ENCODE data around the gene ST6GALNAC3.

ST6GALNAC3 gene

GRCh38 chr1:76156987-76157386 lies 82.4 kb downstream of the ST6GALNAC3 start:
- H3K27ac ChIP-seq: no peak overlapping the region
- TF ChIP-seq, protein P1, sequence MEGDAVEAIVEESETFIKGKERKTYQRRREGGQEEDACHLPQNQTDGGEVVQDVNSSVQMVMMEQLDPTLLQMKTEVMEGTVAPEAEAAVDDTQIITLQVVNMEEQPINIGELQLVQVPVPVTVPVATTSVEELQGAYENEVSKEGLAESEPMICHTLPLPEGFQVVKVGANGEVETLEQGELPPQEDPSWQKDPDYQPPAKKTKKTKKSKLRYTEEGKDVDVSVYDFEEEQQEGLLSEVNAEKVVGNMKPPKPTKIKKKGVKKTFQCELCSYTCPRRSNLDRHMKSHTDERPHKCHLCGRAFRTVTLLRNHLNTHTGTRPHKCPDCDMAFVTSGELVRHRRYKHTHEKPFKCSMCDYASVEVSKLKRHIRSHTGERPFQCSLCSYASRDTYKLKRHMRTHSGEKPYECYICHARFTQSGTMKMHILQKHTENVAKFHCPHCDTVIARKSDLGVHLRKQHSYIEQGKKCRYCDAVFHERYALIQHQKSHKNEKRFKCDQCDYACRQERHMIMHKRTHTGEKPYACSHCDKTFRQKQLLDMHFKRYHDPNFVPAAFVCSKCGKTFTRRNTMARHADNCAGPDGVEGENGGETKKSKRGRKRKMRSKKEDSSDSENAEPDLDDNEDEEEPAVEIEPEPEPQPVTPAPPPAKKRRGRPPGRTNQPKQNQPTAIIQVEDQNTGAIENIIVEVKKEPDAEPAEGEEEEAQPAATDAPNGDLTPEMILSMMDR (conservative IDR thresholded peaks at IDR 0.05): no peak

DNA sequence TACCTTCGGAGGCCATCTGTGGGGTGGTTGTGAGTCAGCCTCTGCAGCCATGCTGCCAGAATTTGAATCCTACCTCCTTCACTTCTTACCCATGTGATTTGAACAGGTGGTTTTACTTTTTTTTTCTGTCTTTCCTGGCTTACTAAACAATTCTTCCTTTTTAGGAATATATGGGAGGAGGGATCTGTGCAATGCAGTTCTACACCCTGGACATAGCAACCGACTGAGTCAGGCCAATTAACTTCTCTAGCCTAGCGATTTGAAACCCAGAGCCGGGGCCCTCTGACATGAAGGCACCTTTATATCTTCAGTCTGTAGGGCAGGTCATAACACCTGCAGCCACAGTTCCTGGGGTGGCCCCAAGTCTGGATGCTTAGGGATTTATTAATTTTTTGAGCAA lies 83.6 kb downstream of the ST6GALNAC3 start:
- no peak overlapping the region for H3K27ac ChIP-seq
- TF ChIP-seq, protein P1 (conservative IDR thresholded peaks at IDR 0.05): no peak

DNA sequence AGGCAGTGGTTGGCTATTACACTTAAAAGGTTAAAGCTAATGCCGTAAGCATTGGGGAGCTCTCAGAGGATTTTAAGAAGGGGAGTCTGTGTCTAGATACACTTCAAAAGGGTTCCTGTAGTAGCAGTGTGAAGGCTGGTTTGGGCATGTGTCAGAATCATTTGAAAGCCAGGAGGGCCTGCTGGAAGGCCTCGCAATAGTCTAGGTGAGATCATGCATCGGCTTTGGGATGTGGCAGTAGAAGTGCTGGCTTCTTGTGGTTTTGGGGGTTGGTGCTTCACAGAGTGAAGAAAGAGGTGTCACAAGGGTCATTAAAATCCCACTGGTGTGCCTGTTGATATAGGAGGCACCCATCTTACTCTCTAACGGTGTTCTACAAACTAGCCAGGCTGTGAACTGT lies 85.7 kb downstream of the ST6GALNAC3 start:
- H3K27ac ChIP-seq: no peak overlapping the region
- TF ChIP-seq, protein P1 (conservative IDR thresholded peaks at IDR 0.05): no peak

DNA sequence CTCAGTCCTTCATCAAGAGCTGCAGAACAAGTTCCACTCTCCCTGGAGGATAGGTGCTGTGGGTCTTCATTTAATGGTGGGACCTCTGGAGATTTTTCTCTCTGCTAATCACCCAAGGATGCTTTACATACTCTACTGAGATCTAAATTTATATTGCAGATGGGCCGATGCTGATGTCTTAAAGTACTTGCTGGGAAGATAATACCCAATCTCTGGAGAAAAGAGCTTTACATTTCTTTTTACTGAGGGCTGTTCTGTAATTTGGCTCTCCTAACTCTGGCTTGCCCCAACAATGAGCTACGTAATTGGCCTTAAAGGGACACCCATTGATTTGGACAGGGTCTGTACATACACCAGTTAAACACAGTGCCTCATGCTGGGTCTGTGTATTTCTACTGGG lies 86.9 kb downstream of the ST6GALNAC3 start:
- TF ChIP-seq, protein P1 (conservative IDR thresholded peaks at IDR 0.05): no peak
- no peak overlapping the region for H3K27ac ChIP-seq

DNA sequence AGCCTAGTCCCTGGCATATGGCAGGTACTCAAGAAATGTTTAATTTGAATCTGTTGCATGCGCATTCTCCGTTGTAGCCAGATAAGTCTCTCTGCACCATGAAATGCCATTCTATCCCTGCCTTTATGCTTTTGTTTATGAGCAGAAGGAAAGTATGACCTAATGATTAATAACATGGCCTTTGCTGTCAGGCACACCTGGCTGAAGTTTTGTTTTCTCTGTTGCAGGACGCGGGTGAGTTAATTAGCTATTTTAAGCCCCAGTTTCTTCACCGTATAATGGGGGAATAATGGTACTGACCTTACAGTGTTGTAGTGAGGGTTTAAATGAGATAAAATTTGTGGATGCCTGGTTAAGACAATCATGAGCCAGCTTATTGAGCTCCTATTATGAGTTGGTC lies 87.7 kb downstream of the ST6GALNAC3 start:
- TF ChIP-seq, protein P1 (conservative IDR thresholded peaks at IDR 0.05): no peak
- no peak overlapping the region for H3K27ac ChIP-seq

GRCh38 chr1:76164165-76164564 lies 89.6 kb downstream of the ST6GALNAC3 start:
- TF ChIP-seq, protein P1 (conservative IDR thresholded peaks at IDR 0.05): no peak
- H3K27ac ChIP-seq: no peak overlapping the region

- H3K27ac ChIP-seq: no peak overlapping the region
- TF ChIP-seq, protein P1 (conservative IDR thresholded peaks at IDR 0.05): no peak
These were observed 95.5 kb downstream of the ST6GALNAC3 start for GRCh38 chr1:76170084-76170483.

DNA sequence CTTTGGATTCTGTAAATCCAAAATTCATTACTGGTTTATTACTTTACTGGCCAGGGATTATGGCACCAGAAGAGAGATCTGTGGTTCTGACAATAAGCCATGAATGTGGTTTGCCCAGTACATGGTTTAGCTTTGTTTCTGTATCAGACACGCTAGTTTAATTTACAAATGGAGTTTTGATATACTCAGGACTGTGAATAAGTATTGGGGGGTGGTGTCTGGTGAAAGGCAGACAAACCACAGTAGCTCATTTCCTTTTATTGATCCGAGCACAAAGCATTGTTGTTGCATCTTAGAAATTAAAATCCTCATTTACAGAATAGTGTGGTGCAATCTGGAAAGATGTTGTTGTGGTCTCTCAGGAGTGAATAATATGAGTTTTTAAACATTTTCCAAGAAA lies 96.0 kb downstream of the ST6GALNAC3 start:
- H3K27ac ChIP-seq: no peak overlapping the region
- TF ChIP-seq, protein P1 (conservative IDR thresholded peaks at IDR 0.05): no peak

Data from VCaP (cell line).